GM10266 (cell line): Measurements from ENCODE around the gene MICAL2.

ENCODE experiments used
- DNase-seq: peaks from one replicate; pipeline ENCODE4 v3.0.0; 2012; ENCODE audit errors: extremely low spot score
- CTCF ChIP-seq: IDR thresholded peaks from 2 replicates; pipeline ENCODE4 v1.5.1; 2012; ENCODE audit warnings: mild to moderate bottlenecking, low read depth; ENCODE audit not compliant: control insufficient read depth, insufficient read depth; ENCODE audit errors: missing control alignments

The MICAL2 gene

GRCh38 chr11:12174477-12175143 lies 64.2 kb downstream of the MICAL2 start:
- no peak for TF ChIP-seq CTCF
- DNase-seq, result peak; percentile 41

GRCh38 chr11:12175694-12176241 lies 65.4 kb downstream of the MICAL2 start:
- TF ChIP-seq CTCF, result no peak
- DNase-seq, result no peak

GRCh38 chr11:12176410-12176809 lies 66.0 kb downstream of the MICAL2 start:
- TF ChIP-seq CTCF, result no peak
- no peak for DNase-seq

GRCh38 chr11:12177739-12178338 lies 67.4 kb downstream of the MICAL2 start:
- TF ChIP-seq CTCF, result no peak
- no peak for DNase-seq

GRCh38 chr11:12179019-12179418 lies 68.6 kb downstream of the MICAL2 start:
- TF ChIP-seq CTCF, result no peak
- no peak for DNase-seq

- TF ChIP-seq CTCF, result no peak
Measured at GRCh38 chr11:12179531-12179930, 69.1 kb downstream of the MICAL2 start.

More at GRCh38 chr11:12179531-12179930, 69.1 kb downstream of the MICAL2 start:
- no peak for DNase-seq
